Stimulated activated CD8-positive, alpha-beta memory T cell treated with anti-CD3 and anti-CD28 coated beads, Interleukin-7, amount 100 ng/mL, for 1 hour (primary cell): Measurements from ENCODE around the gene HIVEP3.
"Not testable (repeated sequence)": the region's sequence is repeated elsewhere in the genome, so short reads cannot be mapped to it uniquely, and the experiment has no call there.

Experiments used
- DNase-seq, 2 donors: peaks; one replicate each; pipeline ENCODE4 v3.0.0-alpha.2; 2020; ENCODE audit warnings: low read depth in 2 of 2

HIVEP3 gene

DNA sequence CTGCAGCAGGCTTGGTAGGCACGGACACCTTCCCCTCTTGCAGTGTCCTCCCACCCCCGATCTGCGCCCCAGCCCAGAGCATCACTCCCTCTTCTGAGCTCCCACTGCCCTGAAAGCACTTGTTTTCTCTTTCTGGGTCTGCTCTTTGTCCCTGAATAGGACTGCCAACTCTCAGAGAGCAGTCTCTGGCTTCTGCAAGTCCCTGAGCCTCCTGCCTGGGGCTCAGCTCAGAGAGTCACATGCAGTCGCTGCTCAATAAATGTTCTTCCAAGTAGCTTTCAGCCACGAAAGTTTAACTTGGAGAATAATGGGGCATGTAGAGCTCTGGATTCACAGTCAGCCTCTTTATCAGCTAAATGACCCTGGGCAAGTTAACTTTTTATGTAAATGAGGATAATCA, 205.6 kb downstream of the HIVEP3 start:
- DNase-seq = no peak

GRCh38 chr1:41712695-41713094, 206.0 kb downstream of the HIVEP3 start:
- no peak for DNase-seq

DNA sequence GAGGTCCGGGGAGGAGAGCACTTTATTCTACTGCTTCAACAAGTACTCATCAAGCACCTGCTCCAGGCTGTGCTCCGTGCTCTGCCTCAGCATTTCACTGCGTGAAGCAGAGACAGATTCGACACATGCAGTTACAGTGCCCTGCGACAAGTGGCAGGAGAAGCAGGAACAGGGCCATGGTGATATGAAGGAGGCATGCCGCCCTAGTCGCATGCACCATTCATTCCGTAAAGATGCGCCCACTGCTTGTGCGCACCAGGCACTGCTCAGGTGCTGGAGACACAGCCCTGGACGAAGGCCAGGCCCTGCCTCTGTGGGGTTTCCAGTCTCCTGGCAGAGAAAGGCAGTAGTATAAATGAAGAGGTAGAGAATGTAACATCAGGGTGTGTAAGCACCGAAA, 206.6 kb downstream of the HIVEP3 start:
- no peak for DNase-seq

- no peak for DNase-seq
Observed at GRCh38 chr1:41711581-41711980, 207.1 kb downstream of the HIVEP3 start.

GRCh38 chr1:41710980-41711379, 207.7 kb downstream of the HIVEP3 start:
- no peak for DNase-seq

GRCh38 chr1:41709873-41710272, 208.8 kb downstream of the HIVEP3 start:
- no peak for DNase-seq

- no peak for DNase-seq
Observed at GRCh38 chr1:41709331-41709730, 209.4 kb downstream of the HIVEP3 start.

GRCh38 chr1:41708332-41708731, 210.4 kb downstream of the HIVEP3 start:
- DNase-seq = no peak

- no peak for DNase-seq
Observed at GRCh38 chr1:41707793-41708192, 210.9 kb downstream of the HIVEP3 start.

DNA sequence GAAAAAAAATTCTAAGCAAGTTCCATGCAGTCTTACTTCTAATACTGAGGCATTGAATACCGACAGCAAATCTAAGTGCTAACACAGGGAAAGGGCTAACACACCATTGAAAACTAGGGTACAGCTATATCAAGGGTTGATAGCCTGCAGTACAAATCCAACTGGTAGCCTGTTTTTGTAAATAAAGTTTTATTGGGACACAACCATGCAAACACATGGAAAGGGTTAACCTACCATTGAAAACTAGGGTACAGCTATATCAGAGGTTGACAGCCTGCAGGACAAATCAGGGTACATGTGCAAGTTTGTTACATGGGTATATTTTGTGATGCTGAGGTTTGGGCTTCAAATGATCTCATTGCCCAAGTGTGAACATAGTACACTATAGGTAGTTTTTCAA, 212.9 kb downstream of the HIVEP3 start:
- no peak for DNase-seq

DNA sequence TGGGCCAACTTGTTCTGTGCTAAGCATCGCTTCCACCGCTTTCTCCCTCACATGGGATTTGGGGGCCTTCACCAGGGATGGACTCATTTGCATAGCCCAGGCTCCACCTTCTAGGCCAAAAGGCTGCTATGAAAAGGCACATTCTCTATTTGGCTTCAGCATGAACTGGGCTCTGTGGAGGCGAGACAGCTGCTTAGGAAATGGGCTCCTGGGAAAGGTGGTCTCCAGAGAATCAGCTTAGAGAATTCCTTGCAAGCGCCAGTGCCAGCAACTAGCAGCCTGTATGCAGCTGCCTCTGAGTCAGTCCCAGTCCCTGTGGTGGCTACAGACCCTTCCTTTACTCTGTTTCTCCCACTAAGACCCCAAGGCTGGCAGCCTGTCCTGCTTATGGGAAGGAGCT, 214.5 kb downstream of the HIVEP3 start:
- DNase-seq = no peak

DNA sequence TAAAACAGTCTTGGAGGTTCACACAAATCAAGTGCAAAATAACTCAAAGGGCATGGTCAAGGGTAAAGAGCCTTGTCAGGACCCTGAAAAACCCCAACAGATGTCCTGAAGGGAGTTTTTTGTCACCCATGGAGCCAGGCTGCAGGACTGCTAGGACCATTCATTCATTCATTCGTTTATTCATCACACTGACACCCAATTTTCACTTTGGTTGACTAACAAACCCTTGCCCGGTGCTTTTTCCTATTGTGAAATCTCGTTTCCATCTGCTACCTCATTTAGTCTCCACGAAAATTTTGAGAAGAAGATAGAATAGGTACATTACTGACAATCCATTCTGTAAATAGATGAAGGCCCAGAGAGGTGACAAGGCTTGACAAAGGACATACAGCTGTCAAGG, 216.0 kb downstream of the HIVEP3 start:
- no peak for DNase-seq

DNA sequence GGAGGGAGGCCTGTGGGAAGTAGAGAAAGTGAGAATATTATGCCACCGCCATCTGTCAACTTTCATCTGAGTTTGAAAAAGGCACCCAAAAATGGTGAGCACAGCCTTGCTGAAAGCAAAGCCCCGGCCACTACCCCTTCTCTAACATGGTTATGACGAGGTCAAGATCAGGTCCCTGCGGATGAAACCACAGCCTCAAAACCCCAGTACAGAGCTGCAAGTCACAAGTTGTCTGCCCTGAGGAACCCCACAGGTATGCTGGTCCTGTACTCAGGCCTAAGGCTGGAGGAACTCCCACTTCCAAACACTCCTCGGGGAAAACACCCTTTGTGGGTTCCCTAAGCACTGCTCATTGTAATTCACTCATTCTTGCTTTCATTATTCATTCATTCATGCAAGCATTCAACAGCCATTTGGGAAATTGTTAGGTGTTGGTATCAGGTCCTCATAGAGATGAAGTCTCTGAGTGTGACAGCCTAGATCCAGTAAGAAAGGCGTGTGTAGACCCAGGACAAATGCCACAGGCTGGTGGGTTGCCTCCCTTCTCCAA, 217.7 kb downstream of the HIVEP3 start:
- no peak for DNase-seq

- no peak for DNase-seq
Observed at GRCh38 chr1:41700581-41700980, 218.1 kb downstream of the HIVEP3 start.

GRCh38 chr1:41699861-41700248, 218.9 kb downstream of the HIVEP3 start:
- DNase-seq = no peak

DNA sequence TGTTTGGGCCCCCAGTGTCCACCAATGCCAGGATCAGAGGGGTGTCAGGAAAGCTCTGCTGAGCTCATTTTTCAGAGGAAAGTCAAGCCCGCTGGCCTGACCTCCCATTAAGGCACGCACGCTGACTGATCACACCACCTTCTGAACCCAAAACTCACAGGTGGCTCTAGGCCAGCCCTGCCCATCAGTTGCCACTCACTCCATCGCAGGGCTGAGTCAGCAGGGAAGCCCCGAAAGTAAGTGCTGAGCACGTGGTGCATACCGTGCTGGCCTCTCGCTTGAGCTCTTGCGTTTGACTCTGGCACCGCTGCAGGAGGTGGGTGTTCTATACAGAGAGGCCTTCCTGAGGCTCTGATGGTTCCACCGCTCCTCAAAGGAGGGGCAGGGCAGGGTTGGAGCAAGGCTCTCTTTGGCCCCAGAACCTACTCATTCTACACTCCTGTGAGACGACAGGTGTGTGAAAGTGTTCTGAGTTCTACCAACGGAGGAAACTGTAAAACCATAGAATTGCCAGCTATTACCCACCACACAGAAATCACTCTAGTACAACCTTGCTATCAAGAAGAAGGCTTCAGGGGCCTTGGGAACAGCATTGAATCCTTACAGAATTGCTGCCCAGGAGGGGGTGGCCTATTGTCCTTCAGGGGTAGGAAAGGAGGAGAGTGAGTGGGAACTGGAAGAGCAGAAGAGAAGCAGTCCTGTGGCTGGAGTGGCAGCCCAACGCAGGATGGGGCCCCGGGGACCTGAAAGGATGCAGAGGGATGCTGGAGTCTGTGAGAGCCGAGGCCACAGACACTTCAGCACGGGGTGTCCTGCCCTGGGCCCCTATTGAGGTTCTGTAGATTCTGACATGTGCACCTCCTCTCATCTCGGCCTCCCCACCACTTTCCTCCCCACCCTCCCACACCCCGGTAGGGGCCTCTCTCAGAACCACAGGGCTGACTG, 219.5 kb downstream of the HIVEP3 start:
- no peak for DNase-seq

- DNase-seq = no peak
Observed at GRCh38 chr1:41696381-41696780, 222.3 kb downstream of the HIVEP3 start.

GRCh38 chr1:41695118-41695745, 223.5 kb downstream of the HIVEP3 start:
- no peak for DNase-seq

- not testable (repeated sequence) for DNase-seq
Observed at GRCh38 chr1:41691966-41692365, 226.8 kb downstream of the HIVEP3 start.

DNA sequence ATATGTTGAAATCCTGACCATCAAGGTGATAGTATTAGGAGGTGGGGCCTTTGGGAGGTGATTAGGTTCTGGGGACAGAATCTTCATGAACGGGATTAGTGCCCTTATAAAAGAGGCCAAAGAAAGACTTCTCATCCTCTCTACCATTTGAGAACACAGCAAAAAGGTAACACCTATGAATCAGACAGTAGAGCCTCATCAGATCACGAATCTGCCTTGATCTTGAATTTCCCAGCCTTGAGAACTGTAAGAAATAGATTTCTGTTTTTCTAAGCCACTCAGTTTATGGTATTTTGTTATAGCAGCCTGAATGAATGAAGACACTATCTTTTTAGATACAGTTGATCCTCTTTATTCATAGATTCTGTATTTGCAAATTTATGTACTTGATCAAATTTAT, 227.3 kb downstream of the HIVEP3 start:
- no peak for DNase-seq

- no peak for DNase-seq
Observed at GRCh38 chr1:41690331-41690730, 228.4 kb downstream of the HIVEP3 start.

DNA sequence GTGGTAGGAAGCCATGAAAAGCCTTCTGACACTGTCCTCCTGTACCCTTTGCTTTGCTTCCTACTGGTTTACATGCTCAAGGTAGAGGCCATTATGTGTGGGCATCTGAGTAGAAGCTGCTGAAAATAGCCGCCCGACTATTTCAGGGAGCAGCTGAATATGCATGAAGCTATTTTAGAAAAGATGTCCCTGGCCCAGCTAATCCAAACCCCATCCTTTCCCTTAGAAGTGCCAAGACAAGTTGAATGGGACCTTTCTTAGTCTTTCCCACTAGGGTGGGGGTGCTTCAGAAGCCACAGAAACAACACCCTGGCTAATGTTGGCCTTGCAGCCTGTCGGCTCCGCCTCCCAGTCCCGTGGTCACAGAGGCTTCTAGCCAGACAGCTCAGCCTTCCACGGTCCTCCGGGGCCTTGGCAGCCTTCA, 229.2 kb downstream of the HIVEP3 start:
- no peak for DNase-seq

- DNase-seq = no peak
Observed at GRCh38 chr1:41689139-41689538, 229.6 kb downstream of the HIVEP3 start.
